Activated CD4-positive, alpha-beta T cell treated with anti-CD3 and anti-CD28 coated beads for 36 hours (primary cell): Measurements from ENCODE around the gene YJEFN3. TPM values are rescaled to one million over a fixed set of nuclear protein-coding genes. Genes with fewer than 3 reads are reported as not detected.

Experiments used
- ATAC-seq: fragments of 200-7000 bp; cut with Tn5 transposase; one replicate; pipeline ENCODE4 v1.10.0; 2021; ENCODE audit warnings: mild to moderate bottlenecking, moderate library complexity
- CTCF ChIA-PET: fragments of 350-600 bp; sonication (Branson Sonifier 250); formaldehyde crosslinking; loops from one replicate; lab custom pipeline; 2021; ENCODE audit warnings: antibody characterized with exemption; lab: Charles Lee
- POLR2A ChIA-PET: fragments of 350-600 bp; sonication (Branson Sonifier 250); formaldehyde crosslinking; loops from one replicate; lab custom pipeline; 2021; ENCODE audit warnings: antibody characterized with exemption, inconsistent platforms; lab: Charles Lee
- DNase-seq: peaks from one replicate; pipeline ENCODE4 v3.0.0-alpha.2; 2020
- H3K27ac Mint-ChIP-seq: one replicate; pipeline ENCODE4 v1.8.0; 2021; ENCODE audit warnings: mixed read lengths
- H3K27me3 Mint-ChIP-seq: one replicate; pipeline ENCODE4 v1.8.0; 2021; ENCODE audit warnings: mixed read lengths
- H3K36me3 Mint-ChIP-seq: one replicate; pipeline ENCODE4 v1.8.0; 2021; ENCODE audit warnings: low read depth, mixed read lengths
- H3K4me1 Mint-ChIP-seq: one replicate; pipeline ENCODE4 v1.8.0; 2021; ENCODE audit warnings: mixed read lengths
- H3K4me3 Mint-ChIP-seq: one replicate; pipeline ENCODE4 v1.8.0; 2021; ENCODE audit warnings: mild to moderate bottlenecking, moderate library complexity, mixed read lengths
- H3K9me3 Mint-ChIP-seq: one replicate; pipeline ENCODE4 v1.8.0; 2021; ENCODE audit warnings: low read depth, mixed read lengths
- intact Hi-C, 2 experiments: fragments of 100-400 bp; cut with DNase I in 1 of 2; cut with micrococcal nuclease in 1 of 2; formaldehyde crosslinking; loops; one replicate each; pipeline versions ENCODE4 v1.14.2 to v1.15.1; 2022 to 2024; cut with DNase I, micrococcal nuclease
- total RNA-seq, 2 experiments: library from RNA; stranded (reverse); gene quantifications; one replicate each; pipeline ENCODE4 v1.2.3, GENCODE V29; 2021

YJEFN3 gene
- total RNA-seq, 2 experiments from 2014 or later = 10.7 to 11.4 TPM

- Mint-ChIP-seq H3K9me3 (no peaks in the 10 kb centered on the region), H3K27me3 (no peaks in the 10 kb centered on the region), H3K36me3 (peaks cover 50% of the 10 kb centered on the region), H3K4me3 (no peak overlapping the region), H3K27ac (no peak overlapping the region), H3K4me1 (peaks cover 2% of the 10 kb centered on the region)
- CTCF ChIA-PET = no interaction called here
- POLR2A ChIA-PET = no interaction called here
- DNase-seq = no peak
- no peak for ATAC-seq
- intact Hi-C loops = no loop called here
Measured at GRCh38 chr19:19499272-19499995, 29.3 kb upstream of the YJEFN3 start.

DNA sequence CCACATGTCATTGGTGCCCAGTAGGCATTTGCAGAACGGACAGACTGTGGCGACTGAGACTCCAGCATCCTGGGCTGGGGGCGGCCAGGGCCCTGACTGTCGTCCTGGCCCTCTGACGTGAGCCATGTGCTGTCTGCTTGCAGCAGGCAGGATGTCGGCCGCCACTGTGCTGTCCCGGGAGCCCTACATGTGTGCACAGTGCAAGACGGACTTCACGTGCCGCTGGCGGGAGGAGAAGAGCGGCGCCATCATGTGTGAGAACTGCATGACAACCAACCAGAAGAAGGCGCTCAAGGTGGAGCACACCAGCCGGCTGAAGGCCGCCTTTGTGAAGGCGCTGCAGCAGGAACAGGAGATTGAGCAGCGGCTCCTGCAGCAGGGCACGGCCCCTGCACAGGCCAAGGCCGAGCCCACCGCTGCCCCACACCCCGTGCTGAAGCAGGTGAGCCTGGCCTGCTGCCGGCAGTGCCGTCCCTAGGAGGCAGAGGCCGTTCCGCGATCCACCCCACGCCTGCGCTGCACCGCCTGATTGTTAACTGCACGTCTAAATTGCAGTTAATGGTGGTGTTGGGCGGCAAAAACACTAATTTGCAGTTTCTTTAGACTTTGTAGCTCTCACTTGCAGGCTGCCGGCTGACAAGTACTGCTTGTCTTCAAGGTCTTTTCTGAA is 27.6 kb upstream of the YJEFN3 start:
- H3K4me3 Mint-ChIP-seq = no peak overlapping the region
- ATAC-seq (no peak), DNase-seq (no peak)
- ChIA-PET POLR2A (no interaction called here), CTCF (no interaction called here)
- no peaks in the 10 kb centered on the region for H3K27me3 Mint-ChIP-seq
- no peaks in the 10 kb centered on the region for H3K9me3 Mint-ChIP-seq
- H3K36me3 Mint-ChIP-seq = peaks cover 37% of the 10 kb centered on the region
- intact Hi-C loops = no loop called here
- H3K4me1 Mint-ChIP-seq = no peaks in the 10 kb centered on the region
- no peak overlapping the region for H3K27ac Mint-ChIP-seq

- DNase-seq (no peak), ATAC-seq (no peak)
- ChIA-PET POLR2A (no interaction called here), CTCF (no interaction called here)
- Mint-ChIP-seq H3K9me3 (no peaks in the 10 kb centered on the region), H3K27ac (no peak overlapping the region), H3K27me3 (no peaks in the 10 kb centered on the region), H3K4me1 (no peaks in the 10 kb centered on the region), H3K36me3 (peaks cover 42% of the 10 kb centered on the region), H3K4me3 (no peak overlapping the region)
- intact Hi-C loops = no loop called here
Measured at GRCh38 chr19:19501798-19502197, 26.9 kb upstream of the YJEFN3 start.

DNA sequence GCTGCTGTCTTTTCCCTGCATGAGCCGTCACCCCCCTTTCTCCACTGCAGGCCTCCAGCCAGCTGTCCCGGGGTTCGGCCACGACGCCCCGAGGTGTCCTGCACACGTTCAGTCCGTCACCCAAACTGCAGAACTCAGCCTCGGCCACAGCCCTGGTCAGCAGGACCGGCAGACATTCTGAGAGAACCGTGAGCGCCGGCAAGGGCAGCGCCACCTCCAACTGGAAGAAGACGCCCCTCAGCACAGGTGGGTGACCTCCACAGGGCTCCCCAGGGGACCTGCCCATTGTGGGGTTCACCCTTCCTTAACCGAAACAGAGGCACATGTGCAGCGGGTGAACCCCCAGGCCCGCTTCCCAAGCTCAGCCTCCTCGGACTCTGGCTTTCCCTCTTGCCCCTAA is 26.4 kb upstream of the YJEFN3 start:
- no peak overlapping the region for H3K27ac Mint-ChIP-seq
- DNase-seq = no peak
- H3K9me3 Mint-ChIP-seq = no peaks in the 10 kb centered on the region
- intact Hi-C loops = no loop called here
- ChIA-PET POLR2A (no interaction called here), CTCF (no interaction called here)
- no peak for ATAC-seq
- H3K27me3 Mint-ChIP-seq = no peaks in the 10 kb centered on the region
- H3K4me1 Mint-ChIP-seq = no peaks in the 10 kb centered on the region
- peaks cover 42% of the 10 kb centered on the region for H3K36me3 Mint-ChIP-seq
- no peak overlapping the region for H3K4me3 Mint-ChIP-seq

DNA sequence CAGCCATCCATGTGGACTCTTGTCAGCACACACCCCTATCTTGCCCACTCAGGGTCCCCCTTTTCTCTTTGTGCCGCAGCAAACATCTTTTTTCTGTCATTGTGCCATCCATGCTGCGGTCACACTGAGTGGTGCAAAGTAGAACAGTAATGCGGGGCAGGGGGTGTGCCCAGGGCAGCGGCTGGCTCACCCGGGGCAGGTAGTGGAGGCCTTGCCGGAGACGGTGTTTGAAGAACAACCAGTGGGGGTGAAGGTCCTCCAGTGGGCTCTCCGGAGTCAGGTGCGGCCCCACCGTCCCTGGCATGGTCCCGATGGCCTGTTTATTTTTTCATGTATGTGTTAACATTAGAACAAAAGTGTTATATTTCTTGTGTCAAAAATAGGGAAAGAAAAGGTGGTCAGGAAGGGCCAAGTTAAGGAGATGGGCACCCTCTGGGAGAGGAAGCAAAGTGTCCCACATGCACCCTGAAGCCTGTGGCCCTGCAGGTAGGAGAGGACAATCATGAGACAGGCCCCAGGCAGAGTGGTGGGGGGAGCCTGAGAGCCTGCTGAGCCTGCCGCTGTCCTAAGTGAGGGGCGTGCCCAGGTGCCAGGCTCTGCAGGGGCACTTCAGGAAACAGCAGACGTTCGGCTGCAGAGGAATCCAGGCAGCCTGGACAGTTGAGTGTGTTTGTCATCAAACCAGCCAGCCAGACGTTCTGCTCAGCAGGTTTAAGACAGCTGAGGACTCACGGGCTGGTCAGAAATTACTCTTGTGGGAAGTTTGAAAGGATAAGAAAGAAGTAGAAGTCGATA is 25.7 kb upstream of the YJEFN3 start:
- CTCF ChIA-PET = interaction anchor here (2.1 kb wide), 1 partner anchor 12 kb away, joined by 7 read pairs; no protein-coding TSS in a partner anchor
- no peak for DNase-seq
- Mint-ChIP-seq H3K9me3 (no peaks in the 10 kb centered on the region), H3K4me1 (no peaks in the 10 kb centered on the region), H3K27ac (peak overlapping the region; percentile 20), H3K36me3 (peaks cover 41% of the 10 kb centered on the region), H3K27me3 (no peaks in the 10 kb centered on the region), H3K4me3 (no peak overlapping the region)
- POLR2A ChIA-PET = no interaction called here
- no peak for ATAC-seq
- intact Hi-C loops = no loop called here

- Mint-ChIP-seq H3K4me1 (no peaks in the 10 kb centered on the region), H3K27me3 (no peaks in the 10 kb centered on the region), H3K36me3 (peaks cover 37% of the 10 kb centered on the region), H3K4me3 (no peak overlapping the region), H3K9me3 (no peaks in the 10 kb centered on the region), H3K27ac (no peak overlapping the region)
- ChIA-PET POLR2A (no interaction called here), CTCF (interaction anchor here (2.1 kb wide), 1 partner anchor 14 kb away, joined by 7 read pairs; no protein-coding TSS in a partner anchor)
- ATAC-seq (no peak), DNase-seq (no peak)
- intact Hi-C loops = no loop called here
Measured at GRCh38 chr19:19504754-19505668, 23.7 kb upstream of the YJEFN3 start.

DNA sequence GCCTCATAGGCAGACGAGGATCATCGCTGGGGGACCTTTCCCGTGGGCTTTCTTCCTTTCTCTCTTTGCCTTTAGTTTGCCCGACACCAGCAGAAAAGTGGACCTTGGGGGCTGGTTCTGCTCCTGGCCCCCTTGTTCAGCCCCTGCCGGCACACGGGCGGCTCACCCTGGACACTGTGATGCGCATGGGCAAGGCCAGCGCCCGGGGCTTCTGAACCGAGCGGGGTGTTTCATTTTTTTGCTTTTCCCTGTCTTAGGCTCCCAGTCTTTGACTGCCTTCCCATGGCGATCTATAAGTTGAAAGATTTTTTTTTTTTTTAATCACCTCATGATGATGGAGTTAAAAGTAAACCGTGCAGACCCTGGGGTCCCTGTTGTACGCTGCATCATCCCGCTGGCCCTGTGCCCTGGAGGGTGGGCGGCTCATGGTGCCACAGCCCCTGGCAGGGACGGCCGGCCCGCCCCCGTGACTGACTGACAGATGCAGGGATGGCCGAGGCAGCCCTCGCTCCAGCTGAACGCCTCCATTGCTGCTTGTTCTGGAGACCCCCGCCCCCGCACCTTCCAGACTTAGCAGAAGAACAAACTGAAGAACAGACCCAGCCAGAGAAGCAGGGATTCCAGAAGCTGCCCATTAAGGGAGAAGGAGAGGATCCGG is 22.9 kb upstream of the YJEFN3 start:
- Mint-ChIP-seq H3K36me3 (peaks cover 35% of the 10 kb centered on the region), H3K4me1 (no peaks in the 10 kb centered on the region), H3K9me3 (no peaks in the 10 kb centered on the region), H3K4me3 (no peak overlapping the region), H3K27ac (no peak overlapping the region), H3K27me3 (no peaks in the 10 kb centered on the region)
- DNase-seq (no peak), ATAC-seq (no peak)
- POLR2A ChIA-PET = no interaction called here
- CTCF ChIA-PET = no interaction called here
- intact Hi-C loops = no loop called here

DNA sequence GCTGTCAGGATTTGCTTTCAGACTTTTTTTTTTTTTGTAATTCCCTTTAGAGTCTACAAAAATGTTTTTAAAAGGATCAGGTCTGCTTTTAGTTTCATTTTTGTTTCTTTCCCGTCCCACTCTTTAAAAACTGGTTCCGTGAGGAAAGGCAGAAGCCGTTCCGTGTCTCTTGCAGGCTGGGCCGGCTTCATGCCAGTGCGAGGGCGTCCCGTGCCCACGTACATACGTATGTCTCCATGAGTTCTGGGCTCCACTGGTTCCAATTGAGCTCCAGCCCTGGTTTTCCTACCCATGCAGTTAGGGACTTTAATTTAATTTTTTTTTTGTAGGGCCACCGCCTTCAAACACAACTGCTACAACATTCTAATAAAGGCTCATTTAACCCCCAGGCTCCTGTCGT is 22.1 kb upstream of the YJEFN3 start:
- no peak for ATAC-seq
- DNase-seq = no peak
- Mint-ChIP-seq H3K4me3 (no peak overlapping the region), H3K4me1 (no peaks in the 10 kb centered on the region), H3K36me3 (peaks cover 30% of the 10 kb centered on the region), H3K27ac (peak overlapping the region; percentile 25), H3K27me3 (no peaks in the 10 kb centered on the region), H3K9me3 (no peaks in the 10 kb centered on the region)
- CTCF ChIA-PET = interaction anchor here (0.6 kb wide), 1 partner anchor 90 kb away, joined by 3 read pairs; no protein-coding TSS in a partner anchor
- intact Hi-C loops = no loop called here
- POLR2A ChIA-PET = no interaction called here

DNA sequence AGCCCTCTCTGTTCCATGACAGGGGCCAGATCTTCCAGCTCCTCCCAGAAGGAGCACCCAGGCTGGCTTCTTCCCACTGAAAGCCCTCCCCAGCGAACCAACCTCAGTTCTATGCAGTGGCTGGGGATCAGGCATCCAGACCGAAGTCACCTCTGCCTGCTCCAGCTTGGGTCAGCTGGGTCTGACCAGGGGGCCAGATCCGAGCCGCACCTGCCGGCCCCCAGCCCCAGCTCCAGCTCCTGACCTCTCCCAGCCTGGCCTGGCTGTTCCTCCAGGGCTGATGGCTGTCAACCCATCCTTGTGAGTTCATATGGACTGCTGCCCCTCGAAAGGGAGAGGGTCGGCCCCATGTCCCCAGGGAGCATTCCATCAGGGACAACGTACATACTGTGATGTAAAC is 21.4 kb upstream of the YJEFN3 start:
- ATAC-seq (no peak), DNase-seq (no peak)
- H3K4me3 Mint-ChIP-seq = no peak overlapping the region
- no peak overlapping the region for H3K27ac Mint-ChIP-seq
- no peaks in the 10 kb centered on the region for H3K9me3 Mint-ChIP-seq
- CTCF ChIA-PET = no interaction called here
- intact Hi-C loops = no loop called here
- POLR2A ChIA-PET = no interaction called here
- no peaks in the 10 kb centered on the region for H3K4me1 Mint-ChIP-seq
- H3K27me3 Mint-ChIP-seq = no peaks in the 10 kb centered on the region
- peaks cover 23% of the 10 kb centered on the region for H3K36me3 Mint-ChIP-seq

DNA sequence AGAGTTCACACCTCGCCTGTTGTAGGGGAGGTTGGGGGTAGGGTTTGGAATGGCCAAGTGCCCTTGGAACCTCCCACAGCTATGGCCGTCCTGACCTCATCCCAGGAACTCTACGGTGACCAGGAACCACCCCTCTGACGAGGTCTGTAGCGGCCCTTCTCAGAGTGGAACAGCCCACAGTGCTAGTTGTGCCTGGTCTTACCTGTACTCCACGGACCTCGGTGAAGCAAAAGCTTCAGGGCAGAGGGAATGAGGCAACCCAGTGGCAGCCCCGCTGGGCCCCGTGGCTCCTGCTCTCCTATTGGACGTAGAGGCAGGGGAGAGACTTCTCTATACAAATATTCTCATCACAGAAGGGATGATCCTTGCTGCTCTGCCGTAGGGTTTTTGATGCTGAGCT is 20.5 kb upstream of the YJEFN3 start:
- Mint-ChIP-seq H3K4me3 (no peak overlapping the region), H3K36me3 (peaks cover 15% of the 10 kb centered on the region), H3K27me3 (no peaks in the 10 kb centered on the region), H3K9me3 (no peaks in the 10 kb centered on the region), H3K27ac (no peak overlapping the region), H3K4me1 (no peaks in the 10 kb centered on the region)
- DNase-seq (no peak), ATAC-seq (no peak)
- ChIA-PET CTCF (interaction anchor here (0.7 kb wide), 1 partner anchor 487 kb away, joined by 3 read pairs; no protein-coding TSS in a partner anchor), POLR2A (no interaction called here)
- intact Hi-C loops = no loop called here
